Measurements from ENCODE around the gene CARNS1.
"Not testable (repeated sequence)": the region's sequence is repeated elsewhere in the genome, so short reads cannot be mapped to it uniquely, and the experiment has no call there.

Gene CARNS1

DNA sequence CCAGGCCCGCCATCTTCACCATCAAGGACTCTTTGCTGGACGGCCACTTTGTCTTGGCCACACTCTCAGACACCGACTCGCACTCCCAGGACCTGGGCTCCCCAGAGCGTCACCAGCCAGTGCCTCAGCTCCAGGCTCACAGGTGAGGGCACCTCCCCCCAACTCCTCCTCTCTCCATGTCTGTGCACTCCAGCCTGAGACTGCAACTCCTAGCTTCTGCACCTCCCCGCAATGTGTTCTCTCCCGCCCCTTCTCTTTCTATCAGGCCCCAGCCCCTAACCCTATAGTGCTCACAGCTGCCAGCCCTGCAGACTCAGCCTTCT lies 19.3 kb upstream of the CARNS1 start:
- no peak for DNase-seq (ENCODE audit: low read depth)

DNA sequence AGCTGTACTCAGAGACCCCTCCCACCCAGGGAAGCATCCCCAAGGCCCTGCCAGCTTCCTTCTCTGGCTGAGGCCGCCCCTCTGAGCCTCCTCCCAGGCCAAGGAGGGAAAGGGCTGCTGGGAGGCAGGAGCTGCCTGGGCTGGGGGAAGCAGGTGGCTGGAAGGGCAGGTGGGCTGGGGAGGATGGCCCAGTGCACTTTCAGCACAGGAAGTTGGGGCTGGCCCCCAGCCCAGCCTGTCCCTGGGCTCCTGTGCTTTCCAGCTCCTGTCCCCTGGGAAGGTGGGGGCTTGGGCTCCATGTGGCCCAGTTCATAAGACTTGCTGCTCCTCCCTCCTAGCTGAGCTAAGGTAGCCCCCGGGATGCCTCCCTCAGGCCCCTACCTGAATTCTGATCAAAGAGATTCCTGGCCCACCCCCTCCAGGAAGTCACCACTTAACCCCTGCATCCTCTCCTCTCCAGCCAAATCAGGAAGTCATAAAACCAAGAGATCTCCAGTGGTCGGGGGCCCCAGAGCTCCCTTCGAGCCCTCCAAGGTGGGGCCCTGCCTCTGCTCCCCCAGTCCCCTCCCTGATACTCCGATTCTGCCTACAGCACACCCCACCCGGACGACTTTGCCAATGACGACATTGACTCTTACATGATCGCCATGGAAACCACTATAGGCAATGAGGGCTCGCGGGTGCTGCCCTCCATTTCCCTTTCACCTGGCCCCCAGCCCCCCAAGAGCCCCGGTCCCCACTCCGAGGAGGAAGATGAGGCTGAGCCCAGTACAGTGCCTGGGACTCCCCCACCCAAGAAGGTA lies 18.7 kb upstream of the CARNS1 start:
- no peak for DNase-seq (ENCODE audit: low read depth)

GRCh38 chr11:67397536-67397935 lies 17.9 kb upstream of the CARNS1 start:
- DNase-seq (ENCODE audit: low read depth) = no peak

GRCh38 chr11:67397986-67398660 lies 17.4 kb upstream of the CARNS1 start:
- DNase-seq (ENCODE audit: low read depth) = no peak

- DNase-seq (ENCODE audit: low read depth) = no peak
These were observed 16.6 kb upstream of the CARNS1 start for GRCh38 chr11:67398661-67399563.

GRCh38 chr11:67400251-67400941 lies 15.1 kb upstream of the CARNS1 start:
- no peak for DNase-seq (ENCODE audit: low read depth)

- DNase-seq (ENCODE audit: low read depth) = no peak
These were observed 14.5 kb upstream of the CARNS1 start for GRCh38 chr11:67400942-67401494.

DNA sequence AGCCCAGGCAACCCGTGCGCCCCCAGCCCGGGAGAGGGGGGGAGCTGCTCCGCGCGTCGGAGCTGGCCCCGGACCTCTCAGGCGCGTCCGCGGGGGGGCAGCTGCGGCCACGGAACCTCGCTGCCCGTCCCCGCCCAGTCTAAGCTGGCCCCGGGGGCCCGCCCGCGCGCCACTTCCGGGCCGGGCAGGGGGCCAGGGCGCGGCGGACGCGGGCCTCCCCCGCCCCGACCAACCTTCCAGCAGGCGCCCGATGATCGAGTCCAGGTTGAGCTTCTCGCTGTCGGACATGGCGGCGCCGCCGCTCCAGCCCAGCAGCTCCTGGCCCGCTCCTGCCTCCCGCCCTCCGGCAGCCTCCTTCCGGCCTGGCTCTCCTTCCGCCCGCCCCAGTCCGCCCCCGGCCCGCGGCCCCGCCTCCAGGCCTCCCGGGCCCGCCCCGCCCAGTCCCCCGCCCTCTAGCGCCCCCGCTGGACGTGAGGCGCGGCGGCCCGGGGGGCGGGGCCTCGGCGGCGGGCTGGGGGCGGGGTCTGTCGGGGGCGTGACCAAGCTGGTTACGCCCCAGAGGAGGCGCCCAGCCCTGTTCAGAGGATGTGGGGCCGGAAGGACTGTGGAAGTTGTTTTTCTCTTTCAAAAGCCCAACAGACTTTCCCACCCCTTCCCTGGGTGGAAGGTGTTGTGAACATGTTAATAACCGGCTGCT lies 13.8 kb upstream of the CARNS1 start, which contains the start of gene PPP1CA:
Gene PPP1CA (minus strand): TSS at position 364 of the 697 bp plus-strand sequence. CDS start 76 bp downstream, at position 288.
- peak; percentile 89 for DNase-seq (ENCODE audit: low read depth)

DNA sequence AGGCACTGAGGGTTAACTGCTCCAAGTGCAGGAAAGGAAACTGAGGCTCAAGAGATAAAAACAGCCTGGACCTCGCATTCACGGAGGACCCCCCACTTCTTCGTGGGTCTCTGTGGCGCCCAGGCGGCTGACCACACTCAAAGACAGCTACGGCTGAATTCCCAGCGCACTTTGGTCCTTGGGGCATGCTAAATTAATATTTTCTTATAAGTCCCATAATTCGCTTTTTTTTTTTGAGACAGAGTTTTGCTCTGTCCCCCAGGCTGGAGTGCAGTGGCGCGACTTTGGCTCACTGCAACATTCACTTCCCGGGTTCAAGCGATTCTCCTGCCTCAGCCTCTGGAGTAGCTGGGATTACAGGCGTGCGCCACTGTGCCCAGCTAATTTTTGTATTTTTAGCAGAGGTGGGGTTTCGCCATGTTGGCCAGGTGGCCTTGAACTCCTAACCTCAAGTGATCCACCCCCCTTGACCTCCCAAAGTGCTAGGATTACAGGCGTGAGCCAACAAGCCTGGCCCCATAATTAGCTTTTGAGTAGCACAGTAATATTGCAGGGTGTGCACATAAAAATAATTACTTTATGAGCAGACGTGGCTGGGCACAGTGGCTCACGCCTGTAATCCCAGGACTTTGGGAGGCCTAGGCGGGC lies 13.2 kb upstream of the CARNS1 start:
- not testable (repeated sequence) for DNase-seq (ENCODE audit: low read depth)

GRCh38 chr11:67403085-67403484 lies 12.4 kb upstream of the CARNS1 start:
- not testable (repeated sequence) for DNase-seq (ENCODE audit: low read depth)

DNA sequence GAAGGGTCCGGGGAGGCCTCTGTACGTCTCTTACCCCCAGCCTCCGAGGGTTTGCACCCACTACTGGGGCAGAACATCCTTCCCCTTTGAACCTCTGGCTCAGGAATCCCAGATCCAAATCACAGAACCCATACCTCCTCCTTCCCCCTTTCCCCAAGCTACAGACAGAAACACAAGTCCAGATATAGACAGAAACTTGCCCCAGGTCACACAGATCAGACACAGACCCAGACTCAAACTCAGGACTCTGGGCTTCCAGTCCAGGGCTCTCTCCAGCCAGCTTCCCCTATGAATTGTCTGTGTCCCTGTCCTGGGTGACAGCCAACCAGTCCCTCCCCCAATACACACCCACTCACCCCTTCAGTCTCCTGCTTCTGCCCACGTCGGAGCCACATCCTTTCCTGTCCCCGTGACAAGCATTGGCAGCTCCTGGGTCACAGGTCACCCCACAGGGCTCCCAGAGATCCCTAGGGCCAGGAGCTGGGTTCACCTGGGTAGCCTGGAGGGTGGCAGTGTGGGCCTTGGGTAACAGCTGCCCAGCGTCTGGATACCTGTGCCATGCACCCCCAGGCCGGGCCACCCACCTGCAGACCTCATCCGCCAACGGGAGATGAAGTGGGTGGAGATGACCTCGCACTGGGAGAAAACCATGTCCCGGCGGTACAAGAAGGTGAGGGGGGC lies 10.8 kb upstream of the CARNS1 start:
- DNase-seq (ENCODE audit: low read depth) = no peak

DNA sequence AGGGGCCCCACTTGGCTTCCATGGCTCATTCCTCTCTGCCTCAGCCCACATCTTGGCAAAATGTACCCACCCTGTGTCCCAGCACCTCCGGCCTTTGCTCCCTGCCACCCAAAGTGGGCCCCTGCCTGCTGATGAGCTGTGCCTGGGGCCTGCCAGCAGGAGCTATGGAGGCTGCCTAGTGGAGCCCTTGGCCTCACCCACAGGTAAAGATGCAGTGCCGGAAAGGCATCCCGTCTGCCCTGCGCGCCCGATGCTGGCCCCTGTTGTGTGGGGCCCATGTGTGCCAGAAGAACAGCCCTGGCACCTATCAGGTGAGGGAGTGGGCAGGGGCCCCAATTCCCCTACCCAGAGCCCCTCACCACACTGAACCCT lies 10.3 kb upstream of the CARNS1 start:
- DNase-seq (ENCODE audit: low read depth) = no peak

GRCh38 chr11:67405688-67406339 lies 9.7 kb upstream of the CARNS1 start:
- no peak for DNase-seq (ENCODE audit: low read depth)

- DNase-seq (ENCODE audit: low read depth) = no peak
These were observed 9.0 kb upstream of the CARNS1 start for GRCh38 chr11:67406420-67406968.

- DNase-seq (ENCODE audit: low read depth) = no peak
These were observed 8.3 kb upstream of the CARNS1 start for GRCh38 chr11:67406969-67407687.

DNA sequence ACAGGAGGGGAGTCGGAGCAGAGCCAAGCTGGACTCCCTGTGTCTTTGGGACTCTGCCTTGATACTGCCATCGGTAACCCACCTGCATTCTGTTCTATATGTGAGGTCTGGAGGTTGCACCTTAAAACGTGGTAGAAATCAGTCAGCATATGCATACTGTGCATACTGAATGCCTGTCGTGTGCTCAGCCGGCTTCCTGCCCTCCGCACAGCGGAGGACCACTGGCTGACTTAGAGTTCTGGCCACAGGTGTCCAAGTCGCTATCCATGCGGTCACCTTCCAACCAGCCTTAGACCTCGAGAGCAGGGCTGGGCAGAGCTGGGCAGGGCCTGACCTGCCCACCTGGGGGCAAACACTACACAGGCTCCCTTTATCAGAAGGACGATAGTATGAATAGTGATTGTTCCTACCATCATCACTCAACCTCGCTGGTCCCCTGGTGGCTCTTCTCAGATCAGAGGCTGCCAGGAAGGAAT lies 7.8 kb upstream of the CARNS1 start:
- no peak for DNase-seq (ENCODE audit: low read depth)

GRCh38 chr11:67408437-67409200 lies 6.9 kb upstream of the CARNS1 start:
- no peak for DNase-seq (ENCODE audit: low read depth)
